NCI-H226 (cell line): Measurements from ENCODE around the gene TSEN2.
"Not testable (repeated sequence)": the region's sequence is repeated elsewhere in the genome, so short reads cannot be mapped to it uniquely, and the experiment has no call there.

Source experiments
- DNase-seq: peaks from one replicate; pipeline ENCODE4 v3.0.0-alpha.2; 2015

The TSEN2 gene

GRCh38 chr3:12452361-12453330 lies 31.6 kb upstream of the TSEN2 start:
- no peak for DNase-seq

- no peak for DNase-seq
Observed at GRCh38 chr3:12454076-12454815, 30.0 kb upstream of the TSEN2 start.

GRCh38 chr3:12454816-12455121 lies 29.5 kb upstream of the TSEN2 start:
- no peak for DNase-seq

GRCh38 chr3:12455740-12456139 lies 28.5 kb upstream of the TSEN2 start:
- no peak for DNase-seq

- no peak for DNase-seq
Observed at GRCh38 chr3:12456441-12456840, 27.8 kb upstream of the TSEN2 start.

- DNase-seq = not testable (repeated sequence)
Observed at GRCh38 chr3:12457380-12457779, 26.9 kb upstream of the TSEN2 start.

GRCh38 chr3:12458901-12459300 lies 25.4 kb upstream of the TSEN2 start:
- DNase-seq = no peak

GRCh38 chr3:12460127-12460526 lies 24.2 kb upstream of the TSEN2 start:
- no peak for DNase-seq

- no peak for DNase-seq
Observed at GRCh38 chr3:12461097-12461649, 23.1 kb upstream of the TSEN2 start.

- DNase-seq = no peak
Observed at GRCh38 chr3:12462159-12462947, 21.9 kb upstream of the TSEN2 start.

GRCh38 chr3:12463686-12464085 lies 20.6 kb upstream of the TSEN2 start:
- DNase-seq = no peak

GRCh38 chr3:12464181-12464580 lies 20.1 kb upstream of the TSEN2 start:
- DNase-seq = no peak

- DNase-seq = no peak
Observed at GRCh38 chr3:12465151-12465835, 19.0 kb upstream of the TSEN2 start.

- no peak for DNase-seq
Observed at GRCh38 chr3:12465836-12466225, 18.4 kb upstream of the TSEN2 start.

- no peak for DNase-seq
Observed at GRCh38 chr3:12467746-12468145, 16.5 kb upstream of the TSEN2 start.

GRCh38 chr3:12468276-12468675 lies 16.0 kb upstream of the TSEN2 start:
- no peak for DNase-seq

- DNase-seq = no peak
Observed at GRCh38 chr3:12468757-12469156, 15.5 kb upstream of the TSEN2 start.

- not testable (repeated sequence) for DNase-seq
Observed at GRCh38 chr3:12469222-12469621, 15.1 kb upstream of the TSEN2 start.

GRCh38 chr3:12470111-12470510 lies 14.2 kb upstream of the TSEN2 start:
- DNase-seq = peak; percentile 36

GRCh38 chr3:12470680-12471079 lies 13.6 kb upstream of the TSEN2 start:
- no peak for DNase-seq

- peak; percentile 56 for DNase-seq
Observed at GRCh38 chr3:12471241-12471640, 13.0 kb upstream of the TSEN2 start.

GRCh38 chr3:12472000-12472610 lies 12.2 kb upstream of the TSEN2 start:
- no peak for DNase-seq
